A549 (cell line): Measurements from ENCODE around the gene CCDC120.

Source experiments
- BHLHE40 ChIP-seq: IDR thresholded peaks from 2 replicates; pipeline ENCODE4 v1.6.1; 2012; ENCODE audit warnings: low read depth, low read length, inconsistent platforms
- CTCF ChIP-seq: fragments of >200 bp; sonication (Bioruptor Twin); formaldehyde crosslinking; IDR thresholded peaks from 3 replicates; pipeline ENCODE4 v1.5.1; 2016
- EP300 ChIP-seq, 2 experiments: fragments of >200 bp; sonication (Bioruptor Twin); formaldehyde crosslinking; IDR thresholded peaks; 2 replicates in 1 of 2; 3 replicates in 1 of 2; pipeline ENCODE4 v1.6.1; 2016 to 2017
- ESRRA ChIP-seq: fragments of 150-350 bp; IDR thresholded peaks from 2 replicates; pipeline ENCODE4 v1.6.1; 2014; ENCODE audit warnings: mild to moderate bottlenecking, low read length, borderline replicate concordance
- FOXS1 ChIP-seq: fragments of 250-450 bp; sonication (Bioruptor Pico); IDR thresholded peaks from 2 replicates; pipeline ENCODE4 v1.5.0; 2020; ENCODE audit warnings: mild to moderate bottlenecking, moderate library complexity
- MAX ChIP-seq: IDR thresholded peaks from 2 replicates; pipeline ENCODE4 v1.6.1; 2012
- PBX3 ChIP-seq: IDR thresholded peaks from 2 replicates; pipeline ENCODE4 v1.6.1; 2012
- PHF8 ChIP-seq: fragments of 200-600 bp; sonication (generic); IDR thresholded peaks from 2 replicates; pipeline ENCODE4 v1.6.1; 2016; ENCODE audit warnings: low read depth, mild to moderate bottlenecking, antibody characterized with exemption, moderate library complexity, borderline replicate concordance
- RAD21 ChIP-seq, 2 experiments: fragments of >200 bp in 1 of 2; sonication (Bioruptor Twin) in 1 of 2; formaldehyde crosslinking in 1 of 2; IDR thresholded peaks in 1 of 2; conservative IDR thresholded peaks in 1 of 2; 2 replicates in 1 of 2; 3 replicates in 1 of 2; pipeline ENCODE4 v1.6.1; 2012 to 2018; ENCODE audit warnings: inconsistent platforms in 1 of 2
- REST ChIP-seq: fragments of 200-600 bp; sonication (generic); IDR thresholded peaks from 2 replicates; pipeline ENCODE4 v1.6.1; 2016; ENCODE audit warnings: antibody characterized with exemption, mild to moderate bottlenecking, moderate library complexity
- ZC3H11A ChIP-seq: fragments of 450-650 bp; IDR thresholded peaks from 2 replicates; pipeline ENCODE4 v1.6.1; 2014; ENCODE audit warnings: antibody characterized with exemption, mild to moderate bottlenecking
- ZFP36 ChIP-seq: fragments of 450-650 bp; IDR thresholded peaks from 2 replicates; pipeline ENCODE4 v1.6.1; 2014; ENCODE audit warnings: borderline replicate concordance; ENCODE audit not compliant: partially characterized antibody

DNA sequence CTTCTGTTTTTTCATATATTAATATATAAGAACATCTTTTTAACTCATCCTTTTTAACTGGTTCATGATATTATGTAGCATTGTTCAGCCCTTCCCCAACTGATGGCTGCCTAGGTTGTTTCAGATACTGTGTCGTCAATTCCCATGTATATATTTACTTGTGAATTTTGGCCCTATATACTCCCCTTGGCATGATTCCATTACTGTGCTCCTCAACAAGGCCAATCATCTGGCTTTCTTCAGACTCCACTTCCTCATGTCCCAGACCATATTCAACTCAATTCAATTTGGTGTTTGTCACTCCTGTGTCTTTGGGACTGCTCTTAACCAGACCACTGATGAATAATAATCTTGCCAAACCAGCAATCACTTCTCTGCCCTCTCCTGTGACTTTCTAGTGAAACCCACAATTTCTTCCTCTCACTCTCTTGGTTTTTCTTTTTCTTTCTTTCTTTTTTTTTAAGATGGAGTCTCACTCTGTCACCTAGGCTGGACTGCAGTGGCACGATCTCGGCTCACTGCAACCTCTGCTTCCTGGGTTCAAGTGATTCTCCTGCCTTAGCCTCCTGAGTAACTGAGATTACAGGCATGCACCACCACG lies 23.6 kb downstream of the CCDC120 start:
- TF ChIP-seq PBX3 (no peak), CTCF (no peak), EP300 (IDR thresholded peaks at IDR 0.05) (no peak), ZFP36 (no peak), MAX (no peak), REST (no peak), PHF8 (no peak), ESRRA (no peak), ZC3H11A (no peak), BHLHE40 (no peak), FOXS1 (CRISPR knock-in tag) (no peak), RAD21 (conservative IDR thresholded peaks at IDR 0.05 in 1 of 2, IDR thresholded peaks at IDR 0.05 in 1 of 2) (no peak)
